Measurements from ENCODE around the gene MEF2C.
A peak's percentile ranks its signal among the peaks of the same experiment; 100 is the strongest.

MEF2C gene

DNA sequence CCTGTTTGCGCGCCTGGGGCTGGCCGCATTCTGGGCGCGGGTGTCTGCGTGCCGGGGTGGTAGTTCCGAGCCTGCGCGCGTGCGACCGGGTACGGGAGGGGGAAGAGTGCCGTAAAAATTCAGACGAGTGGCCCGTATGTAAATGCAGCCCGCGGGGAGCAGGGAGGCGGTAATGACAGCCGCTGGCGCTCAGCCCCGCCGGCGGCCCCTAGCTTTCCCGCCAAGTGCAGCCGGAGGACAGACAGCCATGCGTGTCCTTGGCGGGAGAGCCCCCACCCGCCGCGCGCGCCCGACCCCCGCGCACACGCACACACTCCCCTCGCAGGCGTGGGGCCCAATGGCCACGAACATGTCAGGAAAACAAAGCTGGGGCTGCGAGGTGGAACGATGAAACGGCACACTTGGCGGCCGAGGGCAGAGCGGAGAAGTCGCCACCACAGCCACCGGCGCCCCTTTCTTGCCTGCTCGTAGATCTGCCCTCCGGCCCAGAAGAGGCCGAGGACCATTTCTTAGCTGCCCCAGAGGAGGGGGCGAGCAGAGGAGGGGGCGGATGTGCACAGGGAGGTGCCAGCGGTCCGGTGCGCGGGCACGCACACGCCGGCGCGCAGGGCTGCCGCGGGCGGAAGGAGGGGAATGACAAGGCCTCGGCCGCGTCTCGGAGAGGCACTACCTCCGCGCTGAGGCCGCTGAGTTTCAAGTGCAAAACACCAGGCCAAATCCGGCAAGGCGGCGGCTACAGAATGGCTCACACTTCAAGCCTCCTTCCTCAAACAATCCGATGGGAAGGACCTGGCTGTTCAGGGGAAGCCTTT is 208.4 kb downstream of the MEF2C start:
- DNase-seq (ENCODE audit: low spot score), result peak; percentile 87

GRCh38 chr5:88673253-88674105 is 209.5 kb downstream of the MEF2C start:
- DNase-seq (ENCODE audit: low spot score), result peak; percentile 96

GRCh38 chr5:88672644-88673252 is 210.2 kb downstream of the MEF2C start:
- no peak for DNase-seq (ENCODE audit: low spot score)

- DNase-seq (ENCODE audit: low spot score), result peak; percentile 23
Observed at GRCh38 chr5:88671505-88672499, 211.2 kb downstream of the MEF2C start.

DNA sequence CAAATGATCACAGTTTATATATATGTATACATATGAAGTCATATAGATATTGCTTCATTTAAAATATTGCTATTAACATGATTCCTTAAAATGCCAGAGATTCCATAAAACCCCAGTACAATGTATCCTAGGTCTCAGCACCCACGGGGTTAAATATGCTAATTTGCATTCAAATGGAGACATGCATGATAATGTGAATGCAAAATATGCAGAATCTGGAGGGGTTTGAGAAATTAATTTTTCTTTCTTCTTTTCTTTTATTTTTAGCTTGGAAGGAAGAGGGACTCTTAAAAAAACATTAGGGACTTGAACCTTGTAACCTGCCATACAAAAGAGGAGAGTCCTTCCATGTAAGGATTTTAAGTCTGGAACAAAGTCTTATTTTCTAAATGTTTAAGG is 211.9 kb downstream of the MEF2C start:
- no peak for DNase-seq (ENCODE audit: low spot score)

GRCh38 chr5:88670461-88670860 is 212.5 kb downstream of the MEF2C start:
- DNase-seq (ENCODE audit: low spot score), result no peak

DNA sequence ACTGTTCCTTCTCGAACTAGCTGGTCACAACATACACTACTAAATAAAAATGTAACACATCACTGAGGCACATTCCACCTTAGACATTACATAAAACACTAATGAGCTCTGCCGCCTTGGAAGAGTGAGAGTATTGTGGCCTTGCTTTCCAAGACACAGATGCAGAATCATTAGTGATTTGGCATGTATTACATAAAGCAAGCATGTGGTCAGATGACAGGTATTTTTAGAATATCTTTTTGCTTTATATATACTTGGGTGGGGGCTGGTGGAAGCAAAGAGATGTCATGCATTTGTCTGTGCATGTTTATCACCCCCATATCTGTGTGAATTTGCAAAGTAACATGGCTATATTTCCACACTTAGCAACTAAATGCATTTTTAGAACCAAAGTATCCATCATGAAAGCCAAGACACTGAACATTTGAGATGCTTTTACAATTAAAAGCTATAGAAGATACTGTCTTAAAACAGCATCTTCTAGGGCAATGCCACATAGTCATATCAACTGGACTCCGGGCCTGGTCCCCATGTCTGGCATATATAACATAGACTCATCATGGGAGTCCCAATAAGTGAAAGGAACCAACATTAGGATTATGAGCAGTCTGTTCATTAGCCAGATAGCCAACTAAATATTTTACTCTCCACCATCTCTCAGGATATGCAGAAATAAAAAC is 213.5 kb downstream of the MEF2C start:
- DNase-seq (ENCODE audit: low spot score), result peak; percentile 13

- DNase-seq (ENCODE audit: low spot score), result peak; percentile 68
Observed at GRCh38 chr5:88667496-88668201, 215.3 kb downstream of the MEF2C start.

All from Ammon's horn (tissue), 1 donor.